NCI-H2227 (cell line): Measurements from ENCODE around the gene SPEM2.

Source experiments
- DNase-seq: peaks from one replicate; lab custom pipeline; 2025; ENCODE audit not compliant: unreplicated experiment; lab: John Stamatoyannopoulos, UW

SPEM2 gene

DNA sequence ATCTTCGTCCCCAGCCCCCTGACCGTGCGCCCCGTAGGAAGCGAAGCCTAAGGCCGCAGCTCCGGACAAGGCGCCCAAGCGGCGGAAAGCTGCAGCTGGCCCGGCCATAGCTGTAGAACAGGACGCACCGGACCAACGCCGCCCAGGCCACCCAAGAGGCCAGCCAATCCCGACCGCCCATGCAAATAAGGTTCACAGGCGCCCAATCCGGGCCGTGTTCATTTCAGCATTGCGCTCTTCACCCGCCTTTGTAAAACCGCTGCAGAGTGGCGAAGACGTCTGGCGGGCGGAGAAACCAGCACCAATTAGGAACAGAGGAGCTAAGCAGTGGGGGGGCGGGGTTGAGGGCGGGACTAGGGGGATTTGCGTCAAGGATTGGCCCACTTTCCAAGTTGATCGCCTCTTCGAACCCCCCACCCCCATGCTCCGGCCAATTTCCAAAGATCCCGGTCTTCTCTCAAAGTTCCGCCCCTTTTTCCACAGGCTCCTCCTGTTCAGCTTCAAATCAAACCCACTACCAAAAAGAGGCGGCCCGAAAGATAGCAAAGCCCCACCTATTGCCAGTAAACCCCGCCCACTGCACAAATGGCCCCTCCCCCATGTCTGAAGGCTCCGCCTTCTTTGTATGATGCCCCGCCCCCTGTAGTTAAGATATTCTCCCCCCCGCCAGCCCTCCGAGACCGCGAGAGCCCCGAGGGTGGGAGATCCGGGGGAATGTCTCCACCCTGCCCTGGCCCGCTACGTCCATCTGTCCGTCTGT lies 21.3 kb upstream of the SPEM2 start, which contains the start of gene TMEM256:
Gene TMEM256, minus strand, starts transcription at position 121 of the 760 bp plus-strand sequence. Its CDS starts 13 bp downstream, at position 108.
- peak; percentile 97 for DNase-seq

DNA sequence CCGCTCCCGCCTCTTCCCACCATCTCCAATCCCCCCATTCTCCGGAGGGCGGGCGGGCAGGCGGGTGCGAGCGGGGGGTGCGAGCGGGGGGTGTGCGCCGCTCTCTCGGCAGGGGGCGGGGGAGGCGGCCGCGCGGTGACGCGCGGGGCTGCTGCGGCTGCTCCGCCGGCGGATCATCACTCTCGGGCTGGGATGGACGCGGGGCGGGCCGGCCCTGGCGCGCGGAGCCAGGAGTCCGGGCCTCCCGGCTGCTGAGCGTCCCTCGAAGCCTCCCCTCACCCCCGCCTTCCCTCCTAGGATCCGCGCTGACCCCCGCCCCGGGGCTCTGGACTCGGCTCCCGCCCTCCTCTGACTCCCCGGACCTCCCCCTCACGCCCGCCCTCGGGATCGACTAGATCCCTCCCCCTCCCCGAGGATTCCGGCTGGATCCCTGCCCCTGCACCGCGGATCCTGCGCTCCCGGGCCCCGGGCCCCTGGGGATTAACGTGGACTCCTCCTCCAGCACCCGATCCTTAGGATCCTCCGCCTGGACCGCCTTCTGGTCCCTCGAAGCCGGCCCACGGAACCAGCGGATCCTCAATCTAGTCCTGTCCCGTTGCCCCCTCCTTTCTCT lies 20.6 kb upstream of the SPEM2 start:
- DNase-seq, result peak; percentile 62

DNA sequence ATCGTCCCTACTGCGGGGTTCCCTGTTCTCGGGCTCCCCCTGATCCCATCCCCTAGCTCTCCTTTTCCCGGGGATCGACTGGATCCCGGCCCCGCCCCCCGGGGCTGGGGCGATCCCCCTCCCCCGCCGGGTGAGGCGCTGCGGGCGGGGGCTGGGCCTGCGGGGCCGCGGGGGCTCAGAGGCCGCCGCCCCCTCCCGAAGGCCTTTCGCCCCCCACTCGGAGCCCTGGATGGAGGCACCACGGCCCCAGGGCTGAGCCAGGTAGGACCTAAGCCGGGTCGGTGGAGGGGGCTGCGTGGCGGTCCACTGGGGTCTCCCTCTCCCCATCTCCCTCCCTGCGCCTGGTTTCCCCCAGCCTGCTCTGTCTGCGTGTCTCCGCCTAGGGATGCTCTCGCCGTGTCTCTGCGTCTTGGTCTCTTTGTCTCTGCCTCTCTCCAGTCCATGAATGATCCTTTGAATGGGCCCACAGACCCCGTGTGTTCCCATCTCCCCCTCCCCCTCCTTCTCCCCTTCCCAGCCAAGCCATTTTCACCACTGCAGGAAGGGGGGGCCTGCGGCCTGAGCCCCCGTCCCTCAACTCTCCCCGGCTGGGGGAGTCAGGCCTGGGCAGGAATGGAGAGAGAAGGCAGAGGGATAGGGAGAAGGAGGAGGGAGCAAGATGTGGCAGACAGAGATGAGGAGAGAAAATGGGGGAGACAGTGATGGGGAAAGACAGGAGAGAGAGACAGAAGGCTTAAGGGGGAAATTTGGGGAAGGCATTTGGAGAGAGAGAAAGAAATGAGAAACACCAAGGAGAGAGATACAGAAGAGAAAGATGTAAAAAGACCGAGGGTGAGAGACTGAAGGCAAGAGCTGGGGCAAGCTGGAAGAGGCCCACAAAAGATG lies 19.8 kb upstream of the SPEM2 start:
- peak; percentile 35 for DNase-seq

DNA sequence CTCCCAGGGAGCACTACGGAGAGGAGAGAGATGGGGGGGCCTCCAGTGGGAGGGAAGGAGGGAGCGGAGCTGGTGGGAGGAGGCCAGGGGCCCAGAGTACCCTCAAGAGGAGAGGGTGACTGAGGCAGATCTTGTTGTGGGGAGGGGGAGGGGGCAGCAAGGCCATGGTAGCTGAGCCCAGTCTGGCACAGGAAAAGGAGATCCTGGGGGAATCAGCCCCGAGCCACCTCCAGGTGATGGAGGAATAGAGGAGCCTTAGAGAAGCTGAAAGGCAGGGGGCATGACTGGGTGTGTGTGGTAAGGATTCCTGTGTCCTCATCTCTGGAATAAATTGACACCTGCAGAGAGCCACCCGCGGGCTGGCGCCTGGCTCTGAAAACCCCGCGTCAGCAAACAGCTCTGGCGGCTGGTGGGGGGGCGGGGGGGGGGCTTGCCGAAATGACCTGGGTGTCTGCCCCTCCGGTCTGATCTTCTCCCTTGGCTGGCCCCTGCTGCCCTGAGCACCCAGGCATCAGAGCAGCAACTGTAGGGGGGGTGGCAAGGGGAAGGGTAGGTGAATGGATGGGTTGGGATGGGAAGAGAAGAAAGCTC lies 19.1 kb upstream of the SPEM2 start:
- DNase-seq, result no peak

DNA sequence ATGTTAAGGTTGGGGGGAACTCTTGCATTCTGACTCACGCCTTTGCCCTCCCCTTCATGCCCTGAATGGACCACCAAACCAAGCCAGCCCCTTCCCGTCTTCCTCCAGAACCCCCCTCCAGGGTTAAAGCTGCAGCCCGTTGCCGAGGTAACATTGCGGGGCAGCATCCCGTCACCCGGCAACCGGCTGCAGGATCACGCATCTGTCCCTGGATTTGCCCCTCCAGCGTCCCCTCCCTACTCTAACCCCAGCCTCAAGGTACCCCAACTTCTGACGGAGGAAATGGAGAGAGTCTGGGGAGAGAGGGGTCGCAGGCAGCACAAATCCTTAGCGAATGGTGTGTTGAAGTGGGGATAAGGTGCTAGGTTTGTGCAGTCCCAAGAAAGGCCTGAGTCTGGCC lies 18.3 kb upstream of the SPEM2 start:
- no peak for DNase-seq

DNA sequence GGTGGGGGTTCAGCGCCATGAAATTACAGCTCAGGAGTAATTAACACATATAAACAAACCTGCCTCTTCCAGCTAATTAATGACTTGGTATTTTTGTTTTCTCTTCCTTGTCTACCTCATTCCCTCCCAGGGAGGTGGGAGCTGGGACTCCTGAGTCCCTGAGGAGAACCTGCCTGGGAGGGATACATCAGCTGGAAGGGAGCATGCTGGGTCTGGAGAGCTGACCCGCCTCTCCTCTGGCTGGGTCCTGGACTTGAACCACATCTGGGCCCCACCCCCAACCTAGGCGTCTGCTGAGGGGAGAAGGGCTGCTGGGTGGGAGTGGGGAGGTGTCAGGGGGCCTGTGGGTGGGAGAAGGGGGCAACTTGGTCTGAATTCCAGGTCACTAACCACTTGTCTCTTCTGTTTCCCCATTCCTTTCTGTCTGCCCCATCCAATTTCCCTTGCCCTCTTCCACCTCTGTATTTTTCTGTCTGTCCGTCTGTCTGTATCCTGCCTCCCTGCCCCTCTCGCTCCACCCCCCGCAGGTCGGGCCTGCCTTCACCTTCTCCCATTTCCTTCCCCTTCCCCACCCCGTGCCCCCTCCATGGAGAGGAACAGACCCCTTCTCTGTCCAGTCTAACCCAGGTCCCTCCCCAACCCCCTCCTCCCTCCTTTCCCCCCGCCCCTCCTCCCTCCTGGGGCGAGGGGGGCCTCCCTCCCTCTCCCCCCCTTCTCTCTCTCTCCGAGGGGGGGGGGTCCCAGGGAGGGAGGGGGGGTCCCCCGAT lies 17.7 kb upstream of the SPEM2 start, which contains the start of gene NLGN2:
Gene NLGN2, plus strand, starts transcription at position 361 of the 767 bp plus-strand sequence. CDS start 411 bp downstream, outside the sequence.
- DNase-seq, result no peak

DNA sequence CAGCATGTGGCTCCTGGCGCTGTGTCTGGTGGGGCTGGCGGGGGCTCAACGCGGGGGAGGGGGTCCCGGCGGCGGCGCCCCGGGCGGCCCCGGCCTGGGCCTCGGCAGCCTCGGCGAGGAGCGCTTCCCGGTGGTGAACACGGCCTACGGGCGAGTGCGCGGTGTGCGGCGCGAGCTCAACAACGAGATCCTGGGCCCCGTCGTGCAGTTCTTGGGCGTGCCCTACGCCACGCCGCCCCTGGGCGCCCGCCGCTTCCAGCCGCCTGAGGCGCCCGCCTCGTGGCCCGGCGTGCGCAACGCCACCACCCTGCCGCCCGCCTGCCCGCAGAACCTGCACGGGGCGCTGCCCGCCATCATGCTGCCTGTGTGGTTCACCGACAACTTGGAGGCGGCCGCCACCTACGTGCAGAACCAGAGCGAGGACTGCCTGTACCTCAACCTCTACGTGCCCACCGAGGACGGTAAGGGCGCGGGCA lies 17.1 kb upstream of the SPEM2 start:
- no peak for DNase-seq

DNA sequence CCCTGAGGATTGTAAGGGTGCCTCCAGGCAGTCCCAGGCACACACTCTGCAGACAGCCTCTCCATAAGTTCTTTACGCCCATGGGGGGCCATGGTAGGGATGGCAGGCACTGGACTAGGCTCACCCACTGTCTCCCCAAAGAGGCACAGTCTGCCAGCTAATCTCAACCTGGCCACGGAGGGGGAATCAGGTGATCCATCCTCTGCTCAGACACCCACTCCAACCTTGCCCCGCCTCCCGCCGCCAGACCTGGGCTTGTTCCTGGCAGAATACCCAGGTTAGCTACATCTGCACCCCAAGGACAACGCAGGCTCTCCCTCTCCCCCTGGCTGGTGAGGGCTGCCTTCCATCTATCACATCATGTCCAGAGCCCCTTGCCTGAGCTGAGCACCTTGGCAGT lies 16.6 kb upstream of the SPEM2 start:
- DNase-seq, result no peak

DNA sequence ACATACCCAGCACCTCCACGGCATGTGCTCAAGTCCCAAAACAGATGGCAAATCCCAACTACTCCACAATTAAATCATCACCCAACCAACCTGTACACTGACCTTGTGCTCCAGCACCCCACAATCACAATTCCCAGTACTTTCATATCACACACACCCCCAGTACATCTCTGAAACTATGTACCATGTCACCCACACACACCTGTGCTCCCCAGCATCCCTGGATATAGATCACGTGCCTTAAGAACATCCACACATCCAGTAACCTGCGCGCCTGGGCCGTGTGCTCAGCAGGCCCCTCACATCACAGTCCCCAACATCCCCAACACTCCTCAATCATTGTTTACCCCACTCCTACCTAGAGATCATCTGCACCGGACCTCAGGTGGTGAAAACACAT lies 15.7 kb upstream of the SPEM2 start:
- DNase-seq, result no peak

DNA sequence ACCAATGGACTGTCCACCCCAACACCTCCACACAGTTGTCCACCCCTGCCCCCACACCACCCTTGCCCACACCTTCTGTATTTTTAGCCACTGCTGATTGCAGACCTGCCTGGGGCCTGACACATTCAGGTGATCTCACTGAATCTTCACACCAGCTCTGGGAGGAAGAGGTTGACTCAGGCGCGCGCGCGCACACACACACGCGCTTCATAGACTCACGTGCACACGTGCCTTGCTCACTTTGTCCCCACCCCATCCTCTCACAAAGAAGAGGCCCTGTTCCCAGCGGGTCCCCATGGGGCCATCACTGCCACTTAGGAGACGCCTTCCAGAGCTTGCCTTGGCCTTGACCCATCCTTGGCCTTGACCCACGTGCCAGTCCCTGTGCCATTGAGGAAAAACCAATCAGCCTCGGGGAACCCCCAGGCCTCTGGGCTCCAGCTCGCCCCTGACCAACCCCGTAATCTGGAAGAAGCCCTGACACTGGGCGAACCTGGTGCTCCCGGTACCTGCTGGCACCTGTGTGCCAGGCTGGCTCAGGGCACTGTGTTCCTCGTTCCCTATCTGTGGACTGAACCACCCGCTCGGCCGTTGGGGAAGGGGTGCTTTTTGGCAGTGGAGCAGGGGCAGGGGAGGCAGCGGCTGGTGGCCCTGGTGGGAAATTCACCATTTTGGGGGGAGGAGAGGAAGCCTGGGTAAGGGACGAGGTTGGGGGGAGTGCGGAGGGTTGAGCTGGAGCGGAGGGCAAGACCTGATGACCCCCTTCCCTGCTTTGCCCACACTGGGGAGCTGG lies 14.6 kb upstream of the SPEM2 start:
- DNase-seq, result no peak

DNA sequence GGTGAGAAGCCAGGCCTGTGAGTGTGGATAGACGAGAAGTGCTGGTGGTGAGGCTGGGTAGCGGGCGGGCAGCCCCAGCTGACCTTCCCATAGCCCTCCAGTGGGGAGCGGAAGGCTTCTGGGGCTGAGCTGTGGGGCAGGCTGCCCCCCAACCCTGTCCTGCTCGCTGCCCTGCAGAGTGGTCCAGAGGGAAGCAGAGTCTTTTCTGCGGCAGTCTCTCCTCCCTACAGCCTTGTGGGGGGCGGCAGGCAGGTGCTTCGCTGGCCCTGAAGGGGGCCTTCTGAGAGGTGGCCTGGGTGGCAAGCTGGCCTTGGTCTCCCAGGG lies 14.0 kb upstream of the SPEM2 start:
- DNase-seq, result no peak

DNA sequence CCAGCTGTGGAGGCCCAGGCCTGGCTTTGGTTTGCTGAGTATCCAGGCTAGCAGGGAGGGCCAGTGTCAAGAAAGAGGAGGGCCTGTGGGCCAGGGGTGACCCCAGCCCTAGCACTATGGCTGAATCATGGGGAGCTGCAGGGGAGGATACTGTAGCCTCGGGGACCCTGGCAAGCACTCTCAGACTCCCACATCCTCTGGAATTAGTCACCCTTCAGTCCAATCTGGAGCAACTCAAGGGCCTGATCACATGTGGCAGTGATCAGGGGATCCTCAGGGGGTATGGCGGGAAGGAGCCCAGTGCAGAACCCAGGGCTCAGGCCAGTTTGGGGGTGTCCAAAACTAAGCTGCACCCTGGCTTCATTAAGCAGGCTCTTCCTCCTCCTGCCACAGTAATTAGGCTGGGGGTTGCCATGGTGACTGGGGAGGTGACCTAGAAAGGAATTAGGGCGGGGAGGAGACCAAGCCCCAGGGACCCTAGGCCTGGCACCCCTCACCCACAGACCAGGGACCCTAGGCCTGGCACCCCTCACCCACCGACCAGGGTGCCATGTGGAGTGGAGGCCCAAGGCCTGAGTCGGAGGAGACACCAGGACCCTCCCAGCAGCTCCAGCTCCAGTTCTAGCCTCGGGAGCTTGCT lies 11.9 kb upstream of the SPEM2 start:
- no peak for DNase-seq

DNA sequence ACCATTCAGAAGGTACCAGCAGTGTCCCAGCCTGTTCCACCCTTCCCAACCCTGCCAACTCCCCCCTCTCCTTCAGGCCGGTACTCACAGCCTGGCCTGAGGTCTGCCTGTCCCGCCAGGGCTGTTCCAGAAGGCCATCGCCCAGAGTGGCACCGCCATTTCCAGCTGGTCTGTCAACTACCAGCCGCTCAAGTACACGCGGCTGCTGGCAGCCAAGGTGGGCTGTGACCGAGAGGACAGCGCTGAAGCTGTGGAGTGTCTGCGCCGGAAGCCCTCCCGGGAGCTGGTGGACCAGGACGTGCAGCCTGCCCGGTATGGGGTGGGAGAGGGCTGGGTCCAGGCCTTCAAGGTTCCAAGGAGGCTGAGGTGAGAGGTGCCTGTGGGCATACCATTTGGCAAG lies 10.6 kb upstream of the SPEM2 start:
- no peak for DNase-seq

DNA sequence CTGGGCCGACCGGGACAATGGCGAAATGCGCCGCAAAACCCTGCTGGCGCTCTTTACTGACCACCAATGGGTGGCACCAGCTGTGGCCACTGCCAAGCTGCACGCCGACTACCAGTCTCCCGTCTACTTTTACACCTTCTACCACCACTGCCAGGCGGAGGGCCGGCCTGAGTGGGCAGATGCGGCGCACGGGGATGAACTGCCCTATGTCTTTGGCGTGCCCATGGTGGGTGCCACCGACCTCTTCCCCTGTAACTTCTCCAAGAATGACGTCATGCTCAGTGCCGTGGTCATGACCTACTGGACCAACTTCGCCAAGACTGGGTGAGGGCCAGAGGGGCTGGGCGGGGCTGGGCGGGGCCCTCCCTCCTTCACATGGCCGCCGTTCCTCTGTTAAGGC lies 9.6 kb upstream of the SPEM2 start:
- DNase-seq, result no peak

DNA sequence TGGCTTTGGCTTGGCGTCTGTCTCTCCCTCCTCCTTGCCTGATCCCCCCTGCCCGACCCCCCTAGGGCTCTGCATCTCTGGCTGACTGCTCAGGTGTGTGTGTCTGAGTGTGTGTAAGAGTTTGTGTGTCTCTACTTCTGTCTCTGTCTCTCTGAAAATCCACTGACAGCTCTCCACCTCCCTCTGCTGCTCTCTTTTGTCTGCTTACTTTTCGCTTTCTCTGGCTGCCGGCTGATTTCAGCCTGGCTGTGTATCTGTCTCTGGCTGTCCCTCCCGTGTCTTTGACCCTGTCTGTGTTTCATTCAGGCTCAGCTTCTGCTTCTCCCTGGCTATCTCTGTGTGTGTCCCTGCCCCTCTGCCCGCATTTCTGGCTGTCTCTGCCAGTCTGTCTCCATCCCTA lies 9.1 kb upstream of the SPEM2 start:
- DNase-seq, result no peak

DNA sequence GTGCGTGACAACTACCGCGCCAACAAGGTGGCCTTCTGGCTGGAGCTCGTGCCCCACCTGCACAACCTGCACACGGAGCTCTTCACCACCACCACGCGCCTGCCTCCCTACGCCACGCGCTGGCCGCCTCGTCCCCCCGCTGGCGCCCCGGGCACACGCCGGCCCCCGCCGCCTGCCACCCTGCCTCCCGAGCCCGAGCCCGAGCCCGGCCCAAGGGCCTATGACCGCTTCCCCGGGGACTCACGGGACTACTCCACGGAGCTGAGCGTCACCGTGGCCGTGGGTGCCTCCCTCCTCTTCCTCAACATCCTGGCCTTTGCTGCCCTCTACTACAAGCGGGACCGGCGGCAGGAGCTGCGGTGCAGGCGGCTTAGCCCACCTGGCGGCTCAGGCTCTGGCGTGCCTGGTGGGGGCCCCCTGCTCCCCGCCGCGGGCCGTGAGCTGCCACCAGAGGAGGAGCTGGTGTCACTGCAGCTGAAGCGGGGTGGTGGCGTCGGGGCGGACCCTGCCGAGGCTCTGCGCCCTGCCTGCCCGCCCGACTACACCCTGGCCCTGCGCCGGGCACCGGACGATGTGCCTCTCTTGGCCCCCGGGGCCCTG lies 8.3 kb upstream of the SPEM2 start:
- no peak for DNase-seq

DNA sequence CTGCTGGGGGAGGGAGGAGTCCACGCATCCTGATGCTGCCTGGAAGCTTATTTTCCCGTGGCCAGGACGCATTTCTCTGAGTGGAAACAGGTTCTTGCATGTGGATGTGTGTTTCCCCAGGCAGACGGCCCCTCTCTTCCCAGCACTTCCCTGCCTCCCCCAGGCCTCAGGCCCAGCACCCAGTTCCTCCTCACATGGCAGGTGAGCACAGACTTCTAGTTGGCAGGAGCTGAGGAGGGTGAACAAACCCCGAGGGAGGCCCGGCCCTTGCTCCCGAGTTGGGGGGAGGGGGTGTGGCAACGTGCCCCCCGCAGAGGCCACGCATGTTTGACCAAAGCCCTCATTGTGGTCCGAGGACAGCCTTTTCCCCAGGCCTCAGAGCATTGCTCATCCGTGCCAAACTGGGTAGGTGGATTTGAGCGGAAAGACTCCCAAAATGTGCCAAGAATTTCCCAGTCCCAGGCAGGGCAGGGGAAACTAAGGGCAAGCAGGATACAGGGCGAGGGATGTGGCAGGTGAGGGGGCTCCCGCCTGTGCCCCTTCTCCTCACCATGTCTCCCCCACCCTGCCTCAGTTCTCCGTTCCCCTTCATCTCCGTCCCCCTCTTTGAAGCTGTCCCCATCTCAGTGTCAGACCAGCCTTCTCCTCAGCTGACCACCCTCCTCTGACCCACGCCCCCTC lies 6.8 kb upstream of the SPEM2 start:
- no peak for DNase-seq
